GM18502 (cell line): ENCODE results near the gene AFF3.

ENCODE experiments used
- ATAC-seq: cut with Tn5 transposase; IDR thresholded peaks from one replicate; pipeline ENCODE4 v1.9.1; 2021; ENCODE audit warnings: mild to moderate bottlenecking; ENCODE audit not compliant: unreplicated experiment, poor library complexity

The AFF3 gene, protein sequence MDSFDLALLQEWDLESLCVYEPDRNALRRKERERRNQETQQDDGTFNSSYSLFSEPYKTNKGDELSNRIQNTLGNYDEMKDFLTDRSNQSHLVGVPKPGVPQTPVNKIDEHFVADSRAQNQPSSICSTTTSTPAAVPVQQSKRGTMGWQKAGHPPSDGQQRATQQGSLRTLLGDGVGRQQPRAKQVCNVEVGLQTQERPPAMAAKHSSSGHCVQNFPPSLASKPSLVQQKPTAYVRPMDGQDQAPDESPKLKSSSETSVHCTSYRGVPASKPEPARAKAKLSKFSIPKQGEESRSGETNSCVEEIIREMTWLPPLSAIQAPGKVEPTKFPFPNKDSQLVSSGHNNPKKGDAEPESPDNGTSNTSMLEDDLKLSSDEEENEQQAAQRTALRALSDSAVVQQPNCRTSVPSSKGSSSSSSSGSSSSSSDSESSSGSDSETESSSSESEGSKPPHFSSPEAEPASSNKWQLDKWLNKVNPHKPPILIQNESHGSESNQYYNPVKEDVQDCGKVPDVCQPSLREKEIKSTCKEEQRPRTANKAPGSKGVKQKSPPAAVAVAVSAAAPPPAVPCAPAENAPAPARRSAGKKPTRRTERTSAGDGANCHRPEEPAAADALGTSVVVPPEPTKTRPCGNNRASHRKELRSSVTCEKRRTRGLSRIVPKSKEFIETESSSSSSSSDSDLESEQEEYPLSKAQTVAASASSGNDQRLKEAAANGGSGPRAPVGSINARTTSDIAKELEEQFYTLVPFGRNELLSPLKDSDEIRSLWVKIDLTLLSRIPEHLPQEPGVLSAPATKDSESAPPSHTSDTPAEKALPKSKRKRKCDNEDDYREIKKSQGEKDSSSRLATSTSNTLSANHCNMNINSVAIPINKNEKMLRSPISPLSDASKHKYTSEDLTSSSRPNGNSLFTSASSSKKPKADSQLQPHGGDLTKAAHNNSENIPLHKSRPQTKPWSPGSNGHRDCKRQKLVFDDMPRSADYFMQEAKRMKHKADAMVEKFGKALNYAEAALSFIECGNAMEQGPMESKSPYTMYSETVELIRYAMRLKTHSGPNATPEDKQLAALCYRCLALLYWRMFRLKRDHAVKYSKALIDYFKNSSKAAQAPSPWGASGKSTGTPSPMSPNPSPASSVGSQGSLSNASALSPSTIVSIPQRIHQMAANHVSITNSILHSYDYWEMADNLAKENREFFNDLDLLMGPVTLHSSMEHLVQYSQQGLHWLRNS (N-terminal part only)

DNA sequence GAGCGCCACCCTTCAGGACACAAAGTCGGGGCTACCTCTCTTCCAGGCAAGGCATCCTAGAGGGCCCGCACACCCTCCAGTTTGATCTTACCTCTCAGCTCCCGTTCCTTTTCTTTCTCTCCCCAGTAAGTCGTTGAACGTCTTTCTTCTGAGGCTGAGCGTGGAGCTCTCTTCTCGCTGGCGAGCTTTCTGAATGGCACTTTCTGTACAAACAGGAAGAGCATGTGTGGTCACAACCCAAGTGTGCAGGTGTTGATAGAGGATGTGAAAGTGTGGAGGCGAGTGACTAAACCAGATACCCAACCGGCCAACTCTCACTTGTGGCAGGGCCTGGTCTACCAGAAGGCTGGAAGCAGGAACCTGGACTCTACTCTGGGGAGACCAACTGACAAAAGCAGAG is at the start of gene AFF3:
AFF3 (minus strand) TSS at position 198 of the 400 bp plus-strand sequence. CDS start 38,136 bp downstream, outside the sequence.
- ATAC-seq: peak; percentile 98

GRCh38 chr2:100189387-100189786 is 47.0 kb upstream of the AFF3 start:
- ATAC-seq: no peak

GRCh38 chr2:100188326-100188725 is 45.9 kb upstream of the AFF3 start:
- ATAC-seq: no peak

DNA sequence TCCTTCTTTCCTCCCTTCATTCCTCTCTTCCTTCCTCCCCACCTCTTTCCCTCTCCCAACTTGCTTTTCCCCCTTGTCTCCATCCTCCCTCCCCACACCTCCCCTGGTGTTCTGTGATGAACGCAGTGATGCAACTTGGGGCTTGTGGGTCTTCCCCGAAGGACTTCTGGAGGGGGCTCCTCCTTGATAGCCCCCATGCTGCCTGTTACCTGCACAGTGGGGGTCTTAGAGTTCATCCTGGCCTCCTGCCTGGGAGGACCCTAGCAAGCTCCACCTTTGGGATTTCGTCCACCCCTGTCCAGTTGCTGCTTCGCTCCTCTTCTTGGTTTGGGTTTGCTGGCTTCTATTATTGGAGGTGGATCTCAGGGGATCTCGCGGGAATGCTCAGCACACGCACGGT is 43.7 kb upstream of the AFF3 start:
- no peak for ATAC-seq

GRCh38 chr2:100185516-100185915 is 43.1 kb upstream of the AFF3 start:
- no peak for ATAC-seq

GRCh38 chr2:100185105-100185504 is 42.7 kb upstream of the AFF3 start:
- no peak for ATAC-seq

DNA sequence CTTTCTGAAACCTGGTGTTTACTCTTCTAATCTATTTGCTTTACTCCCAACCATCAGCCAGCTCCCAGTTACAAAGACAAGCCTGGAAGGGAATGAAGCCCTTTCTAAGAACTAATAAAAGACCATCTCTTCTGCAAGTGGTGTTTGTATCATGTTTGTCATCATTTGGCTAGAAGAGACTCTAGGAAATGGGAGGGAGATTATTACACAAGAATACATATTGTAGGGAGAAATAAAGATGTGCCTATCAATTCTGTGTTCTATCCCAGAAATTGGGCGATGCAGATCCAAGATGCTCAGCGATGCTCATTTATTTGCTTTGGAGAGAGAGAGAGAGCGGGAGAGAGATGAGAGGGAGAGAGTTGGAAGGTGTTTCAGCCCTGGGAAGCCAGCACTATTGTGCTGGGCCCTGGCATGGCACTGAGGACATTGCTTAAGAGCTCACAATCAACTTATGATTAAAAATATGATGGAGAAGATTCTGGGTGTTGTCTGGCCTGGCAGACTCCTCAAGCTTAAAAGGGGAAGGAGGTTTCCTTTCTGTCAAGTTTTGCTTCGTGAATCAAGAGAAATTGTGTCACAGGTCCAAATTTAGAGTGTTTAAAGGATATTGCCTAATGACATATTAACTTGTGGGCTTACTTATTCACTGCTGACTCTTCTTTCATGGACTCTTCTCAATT is 41.8 kb upstream of the AFF3 start:
- ATAC-seq: no peak

DNA sequence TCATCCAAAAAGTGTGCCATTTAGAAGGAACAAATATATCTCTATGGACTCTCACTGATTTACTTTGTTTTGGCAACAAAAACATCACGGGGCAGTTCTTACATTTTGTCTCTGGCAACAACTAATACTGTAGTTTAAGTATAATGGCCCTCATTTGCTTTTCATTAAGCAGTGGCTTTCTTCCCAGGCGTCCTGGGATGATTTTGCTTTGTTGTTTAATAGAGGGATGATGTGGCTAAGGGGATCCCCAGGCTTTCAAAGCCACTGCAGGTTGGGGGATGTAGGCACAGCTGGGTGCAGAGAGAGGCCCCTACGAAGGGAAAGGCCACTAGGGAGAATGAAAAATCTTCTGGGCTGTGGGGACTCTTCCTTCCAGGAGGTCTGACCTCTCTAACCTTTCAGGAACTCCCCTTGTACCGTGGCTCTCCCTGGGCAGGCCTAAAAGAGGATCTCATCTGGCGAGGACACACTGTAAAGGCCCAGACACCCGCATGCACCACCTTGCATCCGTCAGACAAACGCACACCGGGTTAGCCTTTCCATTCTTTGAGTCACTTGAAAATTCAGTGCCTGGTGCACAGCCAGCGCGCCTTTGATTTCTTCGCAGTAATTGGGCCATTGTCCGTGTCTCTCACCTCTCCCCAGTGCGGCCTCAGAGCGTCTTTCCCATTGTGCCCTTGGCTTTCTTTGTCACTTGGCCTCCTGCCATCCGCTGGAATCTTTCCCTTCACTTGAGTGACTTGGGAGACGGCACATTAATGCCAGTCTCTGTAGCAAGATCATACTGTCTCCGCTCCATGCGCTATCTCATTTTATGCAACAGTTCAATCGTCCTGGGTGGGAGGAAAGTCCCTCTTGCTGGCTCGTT is 40.3 kb upstream of the AFF3 start:
- ATAC-seq: no peak

GRCh38 chr2:100180503-100180902 is 38.1 kb upstream of the AFF3 start:
- no peak for ATAC-seq

DNA sequence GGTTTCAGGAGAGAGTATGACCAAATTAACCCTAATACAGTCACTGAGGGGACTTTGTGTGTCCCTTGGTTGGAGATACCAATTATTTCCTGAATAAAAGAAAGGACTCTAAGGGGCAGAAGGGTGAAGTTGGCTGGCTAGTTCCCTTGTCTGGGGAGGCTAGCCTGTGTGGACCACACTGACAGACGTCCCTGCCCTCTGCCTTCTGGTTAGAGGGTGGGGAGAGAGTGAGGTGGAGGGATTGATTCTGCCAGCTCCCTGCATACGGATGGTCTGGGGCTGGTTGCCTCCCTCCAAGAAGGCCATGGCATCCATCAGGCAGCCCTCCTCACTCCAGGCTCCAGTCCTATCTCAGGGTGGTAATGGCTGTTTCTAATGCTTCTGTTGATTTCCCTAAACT is 37.4 kb upstream of the AFF3 start:
- no peak for ATAC-seq

- no peak for ATAC-seq
Measured at GRCh38 chr2:100178864-100179263, 36.5 kb upstream of the AFF3 start.

GRCh38 chr2:100178085-100178788 is 35.8 kb upstream of the AFF3 start:
- no peak for ATAC-seq

GRCh38 chr2:100176925-100177324 is 34.5 kb upstream of the AFF3 start:
- ATAC-seq: no peak

GRCh38 chr2:100174026-100174431 is 31.6 kb upstream of the AFF3 start:
- ATAC-seq: no peak

- ATAC-seq: no peak
Measured at GRCh38 chr2:100166701-100167100, 24.3 kb upstream of the AFF3 start.

GRCh38 chr2:100163605-100164004 is 21.2 kb upstream of the AFF3 start:
- no peak for ATAC-seq

GRCh38 chr2:100161945-100162620 is 19.7 kb upstream of the AFF3 start:
- no peak for ATAC-seq

DNA sequence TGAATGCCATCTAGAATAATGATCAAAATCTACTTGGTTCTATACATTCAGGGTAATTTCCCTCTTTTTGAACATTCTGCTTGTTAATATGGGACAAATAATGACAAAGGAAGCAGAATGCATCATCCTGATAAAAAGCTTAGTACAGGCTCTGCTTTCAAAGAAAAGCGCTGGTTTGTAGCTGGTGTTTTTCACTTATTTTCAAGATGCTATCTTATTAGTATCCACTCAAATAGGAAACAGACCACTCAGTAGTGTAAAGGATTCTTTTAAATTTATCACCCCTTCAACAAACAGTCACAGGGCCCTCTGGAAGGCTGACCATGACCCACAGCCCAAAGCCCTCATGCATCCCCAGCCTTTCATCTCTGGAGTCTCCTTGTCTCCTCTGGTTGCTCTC is 18.0 kb upstream of the AFF3 start:
- ATAC-seq: no peak
